ENCODE data around the gene MYO5C. TPM values are rescaled to one million over a fixed set of nuclear protein-coding genes. Genes with fewer than 3 reads are reported as not detected.
"Not testable (repeated sequence)": the region's sequence is repeated elsewhere in the genome, so short reads cannot be mapped to it uniquely, and the experiment has no call there.

The MYO5C gene
- total RNA-seq, 1 donor from 2014 or later = 24.1 TPM

GRCh38 chr15:52171386-52171785 is 124.2 kb downstream of the MYO5C start:
- Histone ChIP-seq H3K4me3 (no peak overlapping the region), H3K36me3 (no peaks in the 10 kb centered on the region), H3K9me3 (ENCODE audit: low read depth) (no peaks in the 10 kb centered on the region), H3K4me2 (no peak overlapping the region), H4K20me1 (ENCODE audit: low read depth) (no peaks in the 10 kb centered on the region), H3F3A (ENCODE audit: low read depth) (no peaks in the 10 kb centered on the region), H3K27ac (no peak overlapping the region), H3K4me1 (peaks cover 5% of the 10 kb centered on the region), H2AFZ (replicated peaks) (no peak overlapping the region), H3K27me3 (no peaks in the 10 kb centered on the region), H3K79me2 (ENCODE audit: low read depth) (peaks cover 31% of the 10 kb centered on the region), H3K9ac (no peak overlapping the region)
- Mint-ChIP-seq H3K4me3 (no peak overlapping the region), H3K27me3 (ENCODE audit: insufficient read depth, low read depth) (no peaks in the 10 kb centered on the region), H3K9me3 (peaks cover 7% of the 10 kb centered on the region), H3K4me1 (peaks cover 4% of the 10 kb centered on the region), H3K27ac (no peak overlapping the region), H3K36me3 (peaks cover 4% of the 10 kb centered on the region)
- no peak for TF ChIP-seq EZH2 (IDR thresholded peaks at IDR 0.05)
- no peak for TF ChIP-seq CTCF (IDR thresholded peaks at IDR 0.05)
- TF ChIP-seq EZH2phosphoT487 (IDR thresholded peaks at IDR 0.05) = no peak
- no peak for DNase-seq (ENCODE audit: low spot score)

GRCh38 chr15:52170199-52170598 is 125.4 kb downstream of the MYO5C start:
- not testable (repeated sequence) for H3K36me3 ChIP-seq; H3K9me3 Mint-ChIP-seq; H3F3A ChIP-seq (ENCODE audit: low read depth); H3K4me3 ChIP-seq; H4K20me1 ChIP-seq (ENCODE audit: low read depth); H3K9me3 ChIP-seq (ENCODE audit: low read depth); H3K27ac ChIP-seq; H3K27me3 ChIP-seq; H3K27ac Mint-ChIP-seq; H3K27me3 Mint-ChIP-seq (ENCODE audit: insufficient read depth, low read depth); DNase-seq (ENCODE audit: low spot score); H3K4me1 Mint-ChIP-seq; H3K9ac ChIP-seq; H3K36me3 Mint-ChIP-seq; H3K4me1 ChIP-seq; H3K4me3 Mint-ChIP-seq; H3K4me2 ChIP-seq; H2AFZ ChIP-seq (replicated peaks)
- peaks cover 31% of the 10 kb centered on the region for H3K79me2 ChIP-seq (ENCODE audit: low read depth)

GRCh38 chr15:52165494-52166131 is 130.0 kb downstream of the MYO5C start:
- not testable (repeated sequence) for H3F3A ChIP-seq (ENCODE audit: low read depth); H3K27ac Mint-ChIP-seq; H3K4me3 Mint-ChIP-seq; H3K9me3 ChIP-seq (ENCODE audit: low read depth); H2AFZ ChIP-seq (replicated peaks); H3K4me3 ChIP-seq; H3K27me3 Mint-ChIP-seq (ENCODE audit: insufficient read depth, low read depth); DNase-seq (ENCODE audit: low spot score); H3K27ac ChIP-seq; H3K27me3 ChIP-seq; H3K9ac ChIP-seq; H4K20me1 ChIP-seq (ENCODE audit: low read depth); H3K4me1 ChIP-seq; H3K4me1 Mint-ChIP-seq; H3K4me2 ChIP-seq; H3K9me3 Mint-ChIP-seq; H3K36me3 ChIP-seq
- peaks cover 25% of the 10 kb centered on the region for H3K79me2 ChIP-seq (ENCODE audit: low read depth)
- peaks cover 11% of the 10 kb centered on the region for H3K36me3 Mint-ChIP-seq

- H3K9ac ChIP-seq = no peak overlapping the region
- H4K20me1 ChIP-seq (ENCODE audit: low read depth) = no peaks in the 10 kb centered on the region
- H3K27ac ChIP-seq = no peak overlapping the region
- Mint-ChIP-seq H3K4me1 (no peaks in the 10 kb centered on the region), H3K4me3 (no peak overlapping the region), H3K9me3 (peaks cover 7% of the 10 kb centered on the region), H3K27ac (no peak overlapping the region), H3K36me3 (peaks cover 10% of the 10 kb centered on the region), H3K27me3 (ENCODE audit: insufficient read depth, low read depth) (no peaks in the 10 kb centered on the region)
- H3K9me3 ChIP-seq (ENCODE audit: low read depth) = no peaks in the 10 kb centered on the region
- H3K4me3 ChIP-seq = no peak overlapping the region
- H2AFZ ChIP-seq (replicated peaks) = no peak overlapping the region
- no peaks in the 10 kb centered on the region for H3K36me3 ChIP-seq
- H3F3A ChIP-seq (ENCODE audit: low read depth) = no peaks in the 10 kb centered on the region
- H3K79me2 ChIP-seq (ENCODE audit: low read depth) = peaks cover 16% of the 10 kb centered on the region
- no peaks in the 10 kb centered on the region for H3K27me3 ChIP-seq
- no peak overlapping the region for H3K4me2 ChIP-seq
- no peak for TF ChIP-seq EZH2 (IDR thresholded peaks at IDR 0.05)
- no peak for TF ChIP-seq CTCF (IDR thresholded peaks at IDR 0.05)
- TF ChIP-seq EZH2phosphoT487 (IDR thresholded peaks at IDR 0.05) = no peak
- no peaks in the 10 kb centered on the region for H3K4me1 ChIP-seq
- no peak for DNase-seq (ENCODE audit: low spot score)
Observed at GRCh38 chr15:52164631-52165265, 130.9 kb downstream of the MYO5C start.

All from neural progenitor cell (in vitro differentiated cells).